ENCODE results near the gene RPSA.
"Not testable (repeated sequence)": the region's sequence is repeated elsewhere in the genome, so short reads cannot be mapped to it uniquely, and the experiment has no call there.

Gene RPSA

GRCh38 chr3:39423436-39423970 lies 17.0 kb downstream of the RPSA start:
- DNase-seq: no peak

DNA sequence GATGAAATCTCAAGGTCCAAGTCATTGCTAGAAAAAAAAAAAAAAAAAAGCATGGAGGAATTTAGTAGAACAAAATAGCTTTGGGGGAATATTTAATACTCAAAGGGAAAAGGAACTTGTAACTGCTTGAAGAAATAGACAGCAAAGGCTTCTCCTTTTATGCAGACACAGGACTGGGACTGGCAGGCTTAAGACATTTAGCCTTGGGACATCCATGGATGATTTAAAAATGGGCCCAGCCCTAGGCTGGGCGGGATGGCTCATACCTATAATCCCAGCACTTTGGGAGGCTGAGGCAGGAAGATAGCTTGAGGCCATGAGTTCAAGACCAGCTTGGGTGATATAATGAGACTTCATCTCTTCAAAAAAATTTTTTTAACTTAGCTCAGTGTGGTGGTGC lies 19.8 kb downstream of the RPSA start:
- DNase-seq: no peak

DNA sequence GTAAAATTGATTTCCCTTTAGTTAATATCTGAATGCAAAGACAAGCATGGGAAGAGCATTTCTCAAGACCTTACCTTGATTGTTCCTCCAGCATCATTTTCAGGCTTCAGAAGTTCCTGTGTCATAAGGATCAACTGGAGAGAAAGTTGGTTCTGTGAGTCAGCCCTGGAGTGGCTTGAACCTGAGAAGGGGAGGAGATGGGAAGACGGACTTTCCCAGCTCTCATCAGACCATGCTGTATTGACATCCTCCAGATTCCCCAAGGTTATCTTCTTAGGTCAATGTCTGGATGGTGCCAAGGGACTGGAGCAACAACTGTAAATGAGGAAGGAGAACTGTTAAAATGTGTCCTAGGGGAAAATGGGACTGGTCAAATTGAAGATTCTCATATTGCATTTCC lies 21.0 kb downstream of the RPSA start:
- DNase-seq: no peak

GRCh38 chr3:39428745-39429201 lies 22.3 kb downstream of the RPSA start:
- DNase-seq: no peak

DNA sequence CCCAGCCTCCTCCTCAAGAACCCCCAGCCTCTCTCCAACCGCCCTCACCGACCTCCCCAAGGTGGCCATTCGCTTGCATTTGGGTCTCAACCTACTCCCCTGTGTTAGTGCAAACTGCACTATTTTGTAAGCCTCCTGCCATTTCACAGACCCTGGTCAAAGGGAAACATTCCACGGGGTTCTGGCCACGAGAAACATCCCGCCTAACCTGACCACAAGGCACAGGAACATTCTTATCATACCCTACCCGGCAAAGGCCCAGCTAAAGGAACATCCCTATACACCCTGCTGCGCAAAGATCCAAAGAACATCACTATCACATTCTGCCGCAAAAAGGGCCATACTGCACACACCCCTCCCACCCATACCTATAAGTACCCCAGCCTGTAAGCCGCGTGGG lies 22.9 kb downstream of the RPSA start:
- no peak for DNase-seq

GRCh38 chr3:39432342-39432741 lies 25.8 kb downstream of the RPSA start:
- DNase-seq: no peak

GRCh38 chr3:39433642-39434041 lies 27.1 kb downstream of the RPSA start:
- no peak for DNase-seq

DNA sequence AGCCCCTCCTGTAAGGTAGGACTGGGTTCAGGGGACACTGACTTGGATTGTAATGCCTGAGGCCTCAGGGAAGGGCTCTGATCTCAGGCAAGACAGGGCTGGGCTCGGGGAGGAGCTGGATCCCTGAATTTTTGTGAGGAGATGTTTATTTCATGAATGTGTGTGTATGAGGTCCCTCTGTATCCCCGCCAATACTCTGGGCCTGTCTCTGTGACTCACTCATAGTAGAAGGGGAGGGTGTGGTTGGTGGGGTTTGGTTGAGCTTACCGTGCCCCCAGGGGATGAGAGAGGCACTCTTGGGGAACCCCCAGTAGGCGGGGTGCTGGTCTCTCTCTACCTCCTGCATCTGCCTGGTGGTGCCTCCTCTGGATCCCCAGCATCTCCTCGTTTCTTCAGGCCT lies 28.1 kb downstream of the RPSA start:
- DNase-seq: no peak

DNA sequence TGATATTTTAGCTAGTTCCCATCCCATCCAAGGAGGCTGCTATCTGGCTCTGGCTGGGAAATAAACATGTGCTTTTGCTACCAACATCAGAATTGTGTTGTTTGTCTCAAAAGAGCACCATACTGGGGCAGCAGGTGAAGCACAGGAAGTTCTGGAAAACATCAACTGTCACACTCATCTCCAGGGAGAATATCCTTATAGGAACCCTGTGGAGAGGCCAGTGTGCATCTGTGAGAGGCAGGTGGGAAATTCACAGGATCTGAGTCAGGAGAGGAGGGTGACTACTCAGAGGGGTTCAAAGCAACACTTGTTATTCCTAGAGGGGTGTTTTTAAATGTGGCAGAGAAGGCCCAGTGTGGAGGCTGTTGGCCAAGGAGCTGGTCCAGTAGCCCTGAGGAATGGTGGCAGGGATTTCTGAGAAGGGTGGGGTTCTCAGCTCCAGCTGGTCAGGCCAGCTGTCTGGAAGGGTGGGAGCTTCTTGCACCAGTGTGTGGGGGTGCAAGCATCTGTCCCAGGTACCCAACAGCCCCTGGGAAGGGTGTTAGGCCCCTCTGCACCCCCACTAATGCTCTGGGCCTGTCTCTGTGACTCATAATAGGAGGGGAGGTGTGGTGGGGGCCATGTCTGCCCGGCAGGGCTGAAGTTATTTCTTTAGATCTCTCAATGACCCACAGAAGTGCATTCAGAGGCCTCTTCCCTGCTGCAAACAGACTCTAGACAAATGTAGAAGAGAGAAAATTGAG lies 28.7 kb downstream of the RPSA start:
- no peak for DNase-seq

DNA sequence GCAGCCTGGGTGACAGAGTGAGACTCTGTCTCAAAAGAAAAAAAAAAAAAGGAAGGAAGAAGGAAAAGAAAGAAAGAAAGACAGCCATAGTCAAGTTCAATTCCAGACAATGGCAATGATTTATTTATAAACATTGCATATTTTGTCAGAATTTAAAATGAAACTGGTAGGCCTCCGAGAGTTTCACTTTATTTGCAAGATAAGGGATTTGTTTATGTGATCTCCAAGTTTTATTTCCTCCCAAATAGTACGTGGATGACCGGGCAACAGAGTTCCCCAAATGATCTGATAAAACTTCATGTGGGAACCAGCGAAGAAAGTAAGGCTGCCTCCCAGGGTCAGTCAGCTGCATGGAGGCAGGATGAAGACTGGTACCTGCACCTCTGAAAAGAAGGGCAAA lies 32.4 kb downstream of the RPSA start:
- DNase-seq: no peak

- DNase-seq: no peak
Observed at GRCh38 chr3:39440316-39440715, 33.8 kb downstream of the RPSA start.

DNA sequence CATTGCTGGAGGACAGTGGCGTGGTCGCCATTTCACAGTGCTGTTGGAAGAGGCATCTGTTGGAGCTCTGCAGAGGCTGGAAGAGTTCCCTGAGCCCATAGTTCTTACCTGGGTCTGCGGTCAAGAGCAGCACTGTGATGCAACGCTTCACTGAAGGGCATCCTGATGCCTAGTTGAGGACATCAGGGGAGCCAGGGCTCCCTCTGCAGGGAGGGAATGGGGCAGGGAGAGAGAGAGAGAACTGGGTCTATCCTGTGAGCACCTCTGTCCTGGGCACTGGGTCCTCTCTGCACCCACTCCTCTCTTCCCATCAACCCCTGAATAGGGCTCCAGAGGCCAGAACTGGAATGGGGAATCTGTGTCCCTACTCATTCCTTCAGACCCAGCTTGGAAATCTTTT lies 37.0 kb downstream of the RPSA start:
- DNase-seq: no peak

GRCh38 chr3:39445927-39446326 lies 39.4 kb downstream of the RPSA start:
- DNase-seq: no peak

- DNase-seq: no peak
Observed at GRCh38 chr3:39446444-39446843, 39.9 kb downstream of the RPSA start.

GRCh38 chr3:39447637-39448483 lies 41.3 kb downstream of the RPSA start:
- DNase-seq: no peak

DNA sequence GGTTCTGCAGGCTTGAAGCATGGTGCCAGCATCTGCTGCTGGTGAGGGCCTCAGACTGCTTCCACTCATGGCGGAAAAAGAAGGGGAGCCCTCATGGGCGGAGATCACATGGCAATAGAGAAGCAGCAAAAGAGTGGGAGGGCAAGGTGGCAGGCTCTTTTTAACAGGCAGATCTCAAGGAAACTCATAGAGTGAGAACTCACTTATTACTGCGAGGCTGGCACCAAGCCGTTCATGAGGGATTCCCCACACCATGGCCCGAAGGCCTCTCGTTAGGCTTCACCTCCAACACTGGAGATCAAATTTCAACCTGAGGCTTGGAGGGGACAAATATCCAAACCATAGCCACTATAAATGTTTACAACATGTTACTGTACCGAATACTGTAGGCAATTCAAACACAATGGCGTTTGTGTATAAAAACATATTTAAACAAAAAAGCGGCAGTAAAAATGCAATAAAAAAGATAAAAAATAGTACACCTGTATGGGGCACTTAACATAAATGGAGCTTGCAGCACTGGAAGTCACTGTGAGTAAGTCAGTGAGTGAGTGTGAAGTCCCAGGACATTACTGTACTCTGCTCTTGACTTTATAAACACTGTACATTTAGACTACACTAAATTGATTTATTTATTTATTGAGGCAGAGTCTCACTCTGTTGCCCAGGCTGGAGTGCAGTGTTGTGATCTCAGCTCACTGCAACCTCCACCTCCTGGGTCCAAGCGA lies 42.1 kb downstream of the RPSA start:
- DNase-seq: no peak

DNA sequence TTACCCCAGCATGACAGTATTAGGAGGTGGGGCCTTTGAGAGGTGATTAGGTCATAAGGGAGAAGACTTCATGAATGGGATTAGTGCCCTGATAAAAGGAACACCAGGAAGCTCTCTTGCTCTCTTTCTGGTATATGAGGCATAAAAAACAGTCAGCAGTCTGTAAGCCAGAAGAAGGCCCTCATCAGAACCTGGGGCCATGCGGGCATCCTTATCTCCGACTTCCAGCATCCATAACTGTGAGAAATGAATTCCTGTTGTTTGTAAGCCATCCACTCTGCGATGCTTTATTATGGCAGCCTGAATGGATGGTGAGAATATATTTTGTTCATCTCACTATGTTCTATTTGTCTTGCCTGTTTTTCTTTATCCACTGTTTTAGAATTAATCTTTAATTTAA lies 43.3 kb downstream of the RPSA start:
- DNase-seq: no peak

DNA sequence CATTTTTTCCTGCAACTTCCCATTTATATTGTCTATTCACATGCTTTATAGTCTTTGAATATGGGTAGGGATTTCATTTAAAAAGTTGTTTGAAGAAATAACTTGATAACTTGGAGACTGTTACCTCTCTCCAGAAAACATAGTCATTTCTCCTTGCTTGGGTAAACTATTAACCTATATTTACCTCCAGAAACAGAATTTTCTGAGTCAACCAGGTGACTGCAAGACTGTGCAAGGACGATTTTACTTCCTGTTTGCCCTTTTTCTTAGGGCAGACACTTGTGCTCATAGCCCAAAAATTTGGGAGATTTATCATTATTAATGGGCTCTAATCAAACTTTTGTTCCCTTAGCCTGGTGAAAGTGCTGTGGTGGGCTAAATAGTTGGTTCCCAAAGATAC lies 46.6 kb downstream of the RPSA start:
- no peak for DNase-seq

- DNase-seq: not testable (repeated sequence)
Observed at GRCh38 chr3:39453872-39454271, 47.4 kb downstream of the RPSA start.

DNA sequence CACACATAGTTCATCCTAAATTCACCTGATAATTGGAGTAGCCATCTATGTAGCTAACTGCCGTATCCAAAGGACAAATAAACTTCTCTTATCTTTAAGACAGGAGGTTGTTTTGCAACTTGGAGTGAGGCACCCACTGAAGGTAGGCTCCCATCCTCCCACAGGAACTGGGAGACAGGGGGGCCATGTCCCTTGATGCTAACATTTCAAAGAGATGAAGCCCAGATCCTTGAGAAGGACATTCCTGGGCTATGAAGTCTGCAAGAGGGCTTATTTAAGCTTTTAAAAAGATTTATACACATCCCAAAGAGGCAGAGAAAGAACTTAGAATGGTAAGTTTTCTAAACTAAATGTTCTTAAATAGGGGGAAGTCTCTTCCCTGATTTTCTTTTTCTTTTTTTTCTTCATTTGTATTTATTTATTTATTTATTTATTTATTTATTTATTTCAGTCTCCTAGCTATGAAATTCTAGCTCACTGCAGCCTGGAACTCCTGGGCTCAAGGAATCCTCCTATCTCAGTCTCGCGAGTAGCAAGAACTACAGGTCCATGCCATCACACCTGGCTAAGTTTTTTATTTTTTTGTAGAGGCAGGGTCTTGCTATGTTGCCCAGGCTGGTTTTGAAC lies 48.2 kb downstream of the RPSA start:
- no peak for DNase-seq

DNA sequence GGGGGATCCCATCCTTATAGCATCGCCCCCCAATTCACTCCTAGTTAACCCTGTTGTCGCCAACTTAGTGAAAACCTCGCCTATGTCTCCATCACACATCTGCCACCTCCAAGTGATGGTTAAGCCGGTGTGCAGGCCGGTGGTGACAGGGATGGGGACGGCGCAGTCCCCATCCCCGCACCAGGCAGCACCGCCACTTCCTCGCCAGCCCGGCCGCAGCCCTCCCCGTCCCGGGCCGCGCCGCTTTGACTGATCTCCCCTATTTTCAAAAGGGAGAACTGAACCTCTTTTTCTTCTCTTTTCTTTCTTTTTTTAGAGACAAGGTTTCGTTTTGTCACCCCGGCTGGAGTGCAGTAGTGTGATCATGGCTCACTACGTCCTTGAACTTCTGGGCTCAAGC lies 49.6 kb downstream of the RPSA start:
- DNase-seq: no peak

GRCh38 chr3:39457361-39457760 lies 50.8 kb downstream of the RPSA start:
- no peak for DNase-seq

GRCh38 chr3:39458579-39458978 lies 52.1 kb downstream of the RPSA start:
- not testable (repeated sequence) for DNase-seq

Data from cortex of kidney (tissue), 1 donor.